Activated T-helper 9 cell treated with anti-CD3 and anti-CD28 coated beads, Interleukin-2, amount 50 U/mL, for 16 hours (primary cell): ENCODE measurements around the gene NDUFC1.
"Not testable (repeated sequence)": the region's sequence is repeated elsewhere in the genome, so short reads cannot be mapped to it uniquely, and the experiment has no call there.

Source experiments
- DNase-seq: peaks from one replicate; pipeline ENCODE4 v3.0.0-alpha.2; 2020; ENCODE audit warnings: low read depth

NDUFC1 gene

DNA sequence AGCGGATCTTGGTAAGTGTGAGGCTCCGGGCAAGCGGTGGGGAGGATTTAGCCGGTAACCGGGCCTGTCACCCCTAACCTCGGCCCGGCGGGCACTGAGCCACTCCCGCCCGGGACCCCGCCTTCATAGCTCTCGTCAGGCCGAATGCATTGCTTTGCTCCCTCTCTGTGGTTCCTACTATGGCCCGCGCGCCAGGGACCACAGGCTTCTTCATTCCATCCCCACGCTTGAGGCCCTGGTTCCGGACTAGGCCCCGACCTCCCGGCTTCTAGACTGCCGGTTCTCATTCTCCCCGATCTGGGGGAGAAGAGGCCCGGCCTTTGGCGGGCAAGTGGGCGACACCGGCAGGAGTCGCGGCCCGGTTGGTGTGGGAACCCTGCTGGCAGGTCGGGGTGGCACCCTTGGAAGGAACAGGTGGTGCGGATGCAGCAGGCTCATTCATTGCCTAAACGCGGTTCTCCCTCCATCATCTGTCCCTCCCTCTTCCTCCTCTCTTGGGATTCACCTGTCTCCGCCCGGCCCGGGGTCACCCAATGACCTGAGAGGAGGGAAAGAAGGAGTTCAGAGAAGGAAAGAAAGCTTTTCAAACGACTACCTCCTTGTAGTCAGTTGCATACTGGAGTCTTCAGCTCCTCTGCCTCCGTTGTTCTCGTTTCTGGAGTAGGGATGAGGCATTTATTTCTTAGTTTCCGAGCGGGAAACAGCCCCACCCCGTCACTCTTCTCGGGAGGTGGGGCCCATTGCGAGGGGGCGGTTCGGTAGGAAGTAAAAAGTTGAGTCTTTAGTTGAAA lies at the start of gene NDUFC1:
Gene NDUFC1, minus strand, starts transcription at position 657 of the 791 bp plus-strand sequence. CDS start 6,679 bp downstream, outside the sequence.
- peak; percentile 58 for DNase-seq

DNA sequence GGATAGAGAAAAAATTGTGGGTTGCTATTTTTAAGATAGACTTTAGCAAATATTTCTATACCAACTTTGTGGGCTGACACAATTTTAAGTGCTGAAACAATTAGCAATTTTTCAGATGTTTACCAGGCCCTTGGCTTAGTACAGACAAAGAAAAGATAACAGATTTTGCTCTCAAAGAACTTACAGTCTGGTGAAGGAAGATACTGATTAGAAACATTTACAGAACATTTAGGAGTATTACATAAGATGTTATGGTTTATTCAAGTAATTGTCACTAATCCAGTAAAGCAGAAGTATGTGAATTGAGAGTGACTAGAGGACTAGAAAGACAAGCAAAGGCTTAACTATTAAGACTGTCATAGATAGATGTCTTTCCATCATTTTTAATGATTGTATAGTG lies 35.3 kb upstream of the NDUFC1 start:
- DNase-seq = no peak

DNA sequence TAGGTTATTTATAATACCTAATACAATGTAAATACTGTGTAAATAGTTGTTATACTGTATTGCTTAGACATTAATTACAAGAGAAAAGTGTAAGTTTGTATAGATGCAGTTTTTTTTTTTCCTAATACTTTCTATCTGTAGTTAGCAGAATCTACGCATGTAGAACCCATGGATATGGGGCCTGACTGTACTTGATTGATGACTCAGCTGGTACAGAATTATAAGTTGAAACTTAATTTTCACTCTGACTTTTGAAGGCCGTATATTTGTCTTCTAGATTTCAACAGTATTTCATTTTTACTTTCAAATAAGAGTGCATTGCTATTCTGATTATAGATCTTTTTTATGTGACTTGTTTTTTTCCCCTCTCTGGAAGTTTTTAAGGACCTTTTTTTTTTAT lies 30.8 kb upstream of the NDUFC1 start:
- DNase-seq = no peak

DNA sequence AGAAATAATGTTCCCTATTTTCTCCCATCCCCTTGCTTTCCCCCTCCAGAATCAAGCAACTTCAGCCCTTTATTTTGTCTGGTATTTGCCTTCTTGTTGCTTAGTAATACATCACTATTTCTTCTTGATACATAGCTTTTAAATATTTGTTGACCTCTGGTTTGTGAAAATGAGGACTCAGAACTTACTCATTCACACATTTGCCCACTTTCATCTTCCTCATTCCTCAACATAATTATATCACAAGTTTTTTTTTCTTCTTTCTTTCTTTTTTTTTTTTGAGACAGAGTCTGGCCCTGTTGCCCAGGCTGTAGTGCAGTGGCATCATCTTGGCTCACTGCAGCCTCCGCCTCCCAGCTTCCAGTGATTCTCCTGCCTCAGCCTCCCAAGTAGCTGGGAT lies 28.9 kb upstream of the NDUFC1 start:
- DNase-seq = no peak

DNA sequence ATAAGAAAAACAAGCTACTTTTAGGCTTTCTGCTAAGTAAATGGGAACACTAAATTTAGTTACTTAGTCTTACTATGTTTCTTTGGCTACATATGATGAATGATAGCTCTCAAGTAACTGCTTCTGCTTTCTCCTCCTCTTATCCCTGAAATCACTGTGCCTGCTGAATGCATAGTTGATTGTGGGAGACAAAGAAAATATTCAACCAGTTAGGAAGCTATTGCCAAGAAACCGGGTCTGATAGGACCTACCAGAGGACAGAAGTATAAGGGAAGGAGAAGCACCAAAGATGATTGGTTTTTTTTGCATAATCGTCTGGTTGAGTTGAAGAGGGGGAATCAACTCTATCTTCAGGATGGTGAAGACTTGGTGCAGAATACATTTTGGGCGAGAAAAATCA lies 28.0 kb upstream of the NDUFC1 start:
- DNase-seq = no peak

DNA sequence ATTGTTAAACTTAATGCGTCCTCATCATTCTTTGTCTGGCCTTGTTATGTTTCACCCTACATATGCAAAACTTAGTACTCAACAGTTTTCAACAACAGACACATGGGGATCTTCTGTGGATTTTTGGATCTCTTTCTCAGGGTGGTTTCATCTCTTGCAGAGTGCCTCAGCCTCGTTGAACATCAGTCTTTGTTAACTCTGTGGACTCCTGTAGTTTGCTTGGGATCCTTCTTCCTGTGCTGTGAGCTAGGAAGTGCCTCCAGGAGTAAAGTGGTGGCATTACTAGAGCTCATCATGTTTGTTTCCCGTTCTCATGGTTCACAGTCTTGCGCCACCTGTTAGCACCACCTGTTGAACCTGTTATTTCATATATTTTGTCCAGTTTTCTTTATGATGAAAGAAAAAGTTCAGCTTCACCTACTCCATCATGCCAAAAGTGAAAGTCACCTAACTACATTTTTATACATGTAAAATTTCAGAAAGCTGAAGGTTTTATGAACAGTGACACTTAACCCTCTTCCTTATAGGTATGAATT lies 27.5 kb upstream of the NDUFC1 start:
- DNase-seq = no peak

DNA sequence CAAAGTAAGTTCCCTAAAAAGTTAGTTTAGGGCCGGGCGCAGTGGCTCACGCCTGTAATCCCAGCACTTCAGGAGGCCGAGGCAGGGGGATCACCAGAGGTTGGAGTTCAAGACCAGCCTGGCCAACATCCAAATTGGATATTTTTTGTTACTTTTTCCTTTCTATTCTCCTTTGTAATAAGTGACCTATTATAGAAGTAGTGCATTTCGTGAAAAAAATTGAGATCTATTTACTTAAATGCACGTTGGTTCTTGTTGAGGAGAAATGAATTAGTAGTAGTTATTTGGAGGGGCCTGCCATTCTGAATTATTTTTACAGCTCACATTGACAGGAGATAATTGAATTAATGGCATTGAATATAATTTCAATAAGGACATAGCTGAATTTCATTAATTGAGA lies 22.3 kb upstream of the NDUFC1 start:
- DNase-seq = no peak

DNA sequence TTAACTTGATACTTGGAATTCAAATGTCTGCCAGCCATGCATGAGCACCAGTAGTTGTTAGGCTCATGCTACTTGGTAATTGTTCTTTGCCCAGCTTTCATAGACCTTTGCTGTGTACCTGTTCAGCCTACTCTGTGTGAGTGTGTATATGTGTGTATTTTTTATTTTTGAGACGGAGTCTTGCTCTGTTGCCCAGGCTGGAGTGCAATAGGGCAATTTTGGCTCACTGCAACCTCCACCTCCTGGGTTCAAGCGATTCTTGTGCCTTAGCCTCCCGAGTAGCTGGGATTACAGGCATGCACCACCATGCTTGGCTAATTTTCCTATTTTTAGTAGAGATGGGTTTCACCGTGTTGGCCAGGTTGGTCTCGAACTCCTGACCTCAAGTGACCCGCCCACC lies 20.3 kb upstream of the NDUFC1 start:
- not testable (repeated sequence) for DNase-seq

DNA sequence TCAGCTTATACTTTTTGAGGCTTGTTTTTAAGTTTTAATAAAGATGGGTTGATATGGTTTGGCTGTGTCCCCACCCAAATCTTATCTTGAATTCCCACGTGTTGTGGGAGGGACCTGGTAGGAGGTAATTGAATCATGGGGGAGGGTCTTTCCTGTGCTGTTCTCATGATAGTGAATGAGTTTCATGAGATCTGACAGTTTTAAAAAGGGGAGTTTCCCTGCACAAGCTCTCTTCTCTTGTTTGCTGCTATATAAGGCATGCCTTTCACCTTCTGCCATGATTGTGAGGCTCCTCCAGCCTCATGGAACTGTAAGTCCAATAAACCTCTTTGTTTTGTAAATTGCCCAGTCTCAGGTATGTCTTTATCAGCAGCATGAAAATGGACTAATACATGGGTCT lies 19.8 kb upstream of the NDUFC1 start:
- DNase-seq = not testable (repeated sequence)

DNA sequence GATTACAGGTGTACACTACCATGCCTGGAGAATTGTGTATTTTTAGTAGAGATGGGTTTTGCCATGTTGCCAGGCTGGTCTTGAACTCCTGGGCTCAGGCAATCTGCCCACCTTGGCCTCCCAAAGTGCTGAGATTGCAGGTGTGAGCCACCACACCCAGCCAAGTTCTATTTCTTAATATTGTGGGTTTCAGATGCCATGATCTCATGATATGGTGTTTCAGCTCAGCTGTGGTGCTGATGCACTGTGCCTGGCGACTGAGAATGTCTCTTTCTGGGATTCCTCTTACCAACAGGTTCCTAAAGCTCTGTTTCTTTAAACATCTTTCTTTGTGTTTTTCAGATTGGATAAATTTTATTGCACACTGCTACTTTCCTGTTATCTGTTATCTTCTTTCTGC lies 17.3 kb upstream of the NDUFC1 start:
- DNase-seq = no peak

DNA sequence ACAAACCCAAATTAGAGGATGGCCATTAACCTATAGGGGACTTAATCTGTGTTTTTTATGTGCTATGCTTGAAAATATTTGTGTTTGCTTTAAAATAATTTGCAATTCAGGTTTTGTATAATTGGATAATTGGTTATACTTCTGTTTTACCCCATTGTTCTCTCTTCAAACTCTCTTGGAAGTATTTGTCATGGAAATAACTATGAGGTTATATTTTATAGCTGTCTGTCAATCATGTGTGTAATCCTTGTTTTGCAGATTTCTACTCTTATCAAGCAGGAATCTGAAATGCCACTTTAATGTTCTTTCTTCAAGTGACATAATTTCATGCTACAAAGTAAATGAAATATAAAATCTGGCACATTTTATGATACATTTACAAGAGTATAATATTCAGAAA lies 15.4 kb upstream of the NDUFC1 start:
- DNase-seq = no peak

DNA sequence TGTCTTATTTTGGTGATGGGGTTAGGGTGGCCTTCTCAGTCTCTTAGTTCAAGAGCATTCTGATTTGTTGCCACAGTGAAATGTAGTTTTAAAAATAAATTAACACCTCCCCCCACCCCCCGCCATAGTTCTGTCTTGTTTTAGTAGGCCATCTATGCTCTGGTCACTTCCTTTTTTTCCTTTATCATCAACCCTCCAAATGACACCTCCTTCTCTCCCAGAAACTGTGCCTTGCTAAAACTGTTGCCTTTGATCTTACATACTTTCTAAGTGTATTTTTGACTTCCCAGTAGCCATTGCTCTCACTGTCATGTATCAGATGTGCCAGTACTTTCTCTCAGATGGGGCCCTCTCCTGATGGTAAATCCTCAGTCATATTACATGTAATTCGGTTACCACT lies 14.5 kb upstream of the NDUFC1 start:
- DNase-seq = no peak

DNA sequence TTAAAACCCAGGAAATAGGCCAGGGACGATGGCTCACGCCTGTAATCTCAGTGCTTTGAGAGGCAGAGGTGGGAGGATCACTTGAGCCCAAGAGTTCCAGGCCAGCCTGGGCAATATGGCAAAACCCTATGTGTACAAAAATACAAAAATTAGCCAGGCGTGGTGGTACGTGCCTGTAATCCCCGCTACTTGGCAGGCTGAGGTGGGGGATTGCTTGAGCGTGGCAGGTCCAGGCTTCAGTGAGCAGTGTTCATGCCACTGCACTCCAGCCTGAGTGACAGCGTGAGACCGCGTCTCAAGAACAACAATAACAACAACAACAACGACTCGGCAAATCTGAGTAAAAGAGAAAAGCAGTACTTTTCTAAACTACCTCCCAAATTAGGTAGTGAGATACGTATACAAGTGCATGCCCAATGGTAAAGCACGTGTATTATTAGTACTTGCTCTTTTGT lies 13.0 kb upstream of the NDUFC1 start:
- no peak for DNase-seq

DNA sequence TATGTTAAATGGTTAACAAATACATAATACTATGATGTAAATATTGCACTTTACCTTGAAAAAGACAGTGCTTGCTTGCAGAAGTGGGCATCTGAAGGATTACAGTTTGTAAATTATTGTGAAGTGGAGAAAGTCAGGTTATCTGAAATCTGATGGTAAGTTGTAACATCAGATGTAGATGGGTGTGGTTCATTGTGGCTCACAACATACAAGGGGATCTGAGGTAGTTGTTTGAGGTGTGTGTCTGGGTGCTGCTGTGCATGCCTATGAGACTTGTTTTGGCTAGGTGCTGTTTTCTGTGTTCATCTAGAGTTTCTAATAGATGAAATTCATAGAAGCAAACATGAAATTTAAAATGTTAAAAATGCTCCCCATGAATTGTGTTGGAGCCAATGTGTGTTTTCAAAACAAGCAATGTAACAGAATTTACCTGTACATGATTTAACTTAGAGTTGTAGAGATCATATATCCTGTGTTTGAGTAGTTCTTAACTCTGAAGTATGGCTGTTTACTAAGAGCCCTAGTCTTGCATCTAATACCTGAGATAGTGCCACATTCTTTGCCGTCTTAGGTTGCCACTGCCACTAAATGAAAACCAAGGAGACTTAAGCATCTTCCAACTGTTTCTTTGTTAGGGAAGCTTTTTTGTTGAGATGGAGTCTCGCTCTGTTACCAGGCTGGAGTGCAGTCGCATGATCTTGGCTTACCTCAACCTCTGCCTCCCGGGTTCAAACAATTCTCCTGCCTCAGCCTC lies 11.9 kb upstream of the NDUFC1 start:
- DNase-seq = no peak

DNA sequence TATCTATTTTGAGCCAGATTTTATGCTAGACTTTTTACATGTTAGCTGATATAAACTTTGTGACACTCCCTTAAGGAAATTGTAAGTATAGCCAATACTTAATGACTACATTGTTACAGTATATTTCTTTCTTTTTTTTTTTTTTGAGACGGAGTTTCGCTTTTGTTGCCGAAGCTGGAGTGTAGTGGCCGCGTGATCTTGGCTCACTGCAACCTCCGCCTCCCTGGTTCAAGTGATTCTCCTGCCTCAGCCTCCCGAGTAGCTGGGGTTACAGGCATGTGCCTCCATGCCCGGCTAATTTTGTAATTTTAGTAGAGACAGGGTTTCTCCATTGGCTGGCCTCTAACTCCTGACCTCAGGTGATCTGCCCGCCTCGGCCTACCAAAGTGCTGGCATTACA lies 11.1 kb upstream of the NDUFC1 start:
- DNase-seq = not testable (repeated sequence)

DNA sequence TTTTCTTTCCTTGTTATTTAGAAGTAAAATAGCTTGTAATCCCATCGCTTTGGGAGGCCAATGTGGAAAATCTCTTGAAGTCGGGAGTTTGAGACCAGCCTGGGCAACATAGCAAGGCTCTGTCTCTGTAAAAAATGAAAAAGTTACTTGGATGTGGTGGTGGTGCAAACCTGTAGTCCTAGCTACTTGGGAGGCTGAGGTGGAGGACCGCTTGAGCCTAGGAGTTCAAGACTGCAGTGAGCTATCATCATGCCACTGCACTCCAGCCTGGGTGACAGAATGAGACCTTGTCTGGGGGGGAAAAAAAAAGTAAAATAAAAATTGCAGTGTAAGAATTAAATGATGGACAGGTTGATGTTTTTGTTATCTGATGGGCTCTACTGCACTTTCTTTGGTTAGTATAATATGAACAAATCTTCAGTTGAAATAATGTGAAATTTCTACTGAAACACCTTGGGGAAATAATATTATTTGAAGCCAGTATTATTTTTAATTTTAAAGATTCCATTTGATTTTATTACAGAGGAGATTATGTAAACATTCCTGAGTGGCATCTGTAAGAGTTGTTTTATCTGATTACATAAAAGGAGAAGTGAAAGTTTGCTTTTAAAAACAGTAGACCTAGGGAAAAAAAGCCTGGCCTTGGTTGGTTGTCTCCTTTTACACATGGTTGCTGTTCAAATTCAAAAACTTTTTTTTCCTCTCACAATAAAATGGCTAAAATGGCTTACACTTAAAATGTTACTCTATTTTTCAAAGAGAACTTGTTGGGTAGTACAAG lies 10.5 kb upstream of the NDUFC1 start:
- DNase-seq = no peak

DNA sequence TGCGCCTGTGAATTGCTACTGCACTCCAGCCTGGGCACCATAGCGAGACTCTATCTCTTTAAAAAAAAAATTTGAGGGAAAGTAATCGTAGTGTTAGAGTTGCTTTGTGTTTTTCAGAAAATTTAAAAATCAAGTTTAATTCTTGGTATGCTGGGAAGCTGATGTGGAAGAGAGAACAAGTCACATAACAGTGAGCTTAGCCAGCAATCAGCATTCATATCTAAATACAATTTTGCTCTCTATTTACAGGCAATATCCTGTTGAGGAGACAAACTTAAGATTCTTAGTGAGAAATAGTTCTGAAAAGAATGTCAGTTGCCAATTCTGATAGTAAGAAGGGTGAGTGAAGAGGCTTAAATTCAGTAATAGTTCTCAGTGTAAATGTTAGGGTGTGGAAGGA lies 9.6 kb upstream of the NDUFC1 start:
- no peak for DNase-seq

DNA sequence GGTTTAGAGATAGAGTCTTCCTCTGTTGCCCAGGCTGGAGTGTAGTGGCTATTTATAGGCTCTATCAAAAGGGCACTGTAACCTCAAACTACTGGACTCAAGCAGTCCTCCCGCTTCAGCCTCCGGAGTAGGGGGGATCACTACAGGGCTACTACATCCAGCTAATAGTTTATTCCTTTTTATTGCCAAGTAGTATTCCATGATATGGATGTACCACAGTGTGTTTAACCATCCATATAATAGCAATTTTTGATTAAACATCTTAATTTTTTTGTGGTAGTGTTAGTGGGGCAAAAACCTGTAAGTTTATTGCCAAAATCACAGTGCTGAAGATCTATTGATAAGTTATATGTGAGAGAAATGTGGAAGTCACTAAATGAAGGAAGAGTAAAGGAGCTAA lies 2.6 kb upstream of the NDUFC1 start:
- DNase-seq = no peak

DNA sequence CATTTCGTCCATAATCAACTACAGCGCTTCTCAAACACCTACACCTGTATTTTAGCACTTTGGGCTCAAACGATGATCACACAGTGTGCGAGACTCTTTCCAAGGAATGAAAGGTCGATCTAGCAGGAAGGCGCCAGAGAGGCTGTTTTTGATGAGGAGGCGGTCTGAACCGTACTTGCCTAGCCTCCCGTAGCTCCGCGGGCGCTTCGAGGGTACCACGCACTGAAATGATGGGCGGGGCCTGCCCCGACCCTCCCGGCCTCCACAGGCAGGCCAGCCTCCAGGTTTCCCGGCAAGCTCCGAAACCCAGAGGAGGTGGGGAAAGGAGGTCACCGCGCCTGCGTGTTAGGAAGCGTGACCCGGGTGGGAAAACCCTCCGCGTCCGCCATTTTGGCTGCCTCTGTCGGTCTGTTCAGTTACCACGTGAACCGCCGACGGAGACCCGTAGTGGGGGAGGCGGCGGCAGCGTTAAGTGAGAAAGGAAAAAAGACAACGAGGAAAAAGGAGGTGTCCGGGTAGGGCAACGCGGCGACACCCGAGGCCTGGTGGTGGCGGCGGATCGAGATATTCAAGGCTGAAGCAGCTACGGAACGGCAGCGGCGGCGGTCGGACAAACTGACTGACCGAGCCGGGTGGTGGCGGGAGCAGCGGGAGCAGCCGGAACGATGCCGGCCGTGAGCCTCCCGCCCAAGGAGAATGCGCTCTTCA lies 1.0 kb downstream of the NDUFC1 start, which contains the start of gene NAA15:
Gene NAA15, plus strand, starts transcription at position 393 of the 708 bp plus-strand sequence. Its CDS starts 273 bp downstream, at position 666.
- peak; percentile 97 for DNase-seq

DNA sequence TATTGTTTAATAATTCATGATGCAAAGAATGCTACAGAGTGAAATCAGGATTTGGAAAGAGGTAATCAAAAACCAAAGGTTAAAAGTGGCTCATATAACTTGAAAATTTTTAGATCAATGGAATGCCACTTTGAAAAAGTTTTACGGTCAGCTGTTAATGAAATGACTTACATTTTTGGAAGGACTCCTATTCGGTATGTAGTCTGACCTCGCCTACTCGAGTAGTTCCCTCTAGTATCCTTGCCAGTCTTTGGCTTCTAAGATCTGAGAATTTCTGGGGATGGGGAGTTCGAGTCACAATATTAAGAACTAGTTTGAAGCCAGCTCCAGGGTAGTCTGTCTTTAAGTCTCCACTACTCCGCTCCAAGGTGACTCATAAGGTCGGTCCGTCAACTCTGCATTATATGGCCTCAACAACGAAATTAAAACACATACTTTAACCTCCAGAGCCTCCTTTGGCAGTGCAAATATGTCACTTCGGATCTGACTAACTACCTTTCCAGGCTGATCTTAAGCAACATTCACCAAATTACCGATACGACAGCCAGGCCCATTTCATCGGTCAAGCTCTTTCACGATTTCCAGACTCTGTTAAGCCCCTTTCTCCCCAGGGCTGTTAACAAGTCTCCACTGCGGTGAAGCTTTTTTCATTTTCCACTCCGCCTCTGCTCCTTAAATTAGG lies 1.7 kb downstream of the NDUFC1 start:
- DNase-seq = no peak

DNA sequence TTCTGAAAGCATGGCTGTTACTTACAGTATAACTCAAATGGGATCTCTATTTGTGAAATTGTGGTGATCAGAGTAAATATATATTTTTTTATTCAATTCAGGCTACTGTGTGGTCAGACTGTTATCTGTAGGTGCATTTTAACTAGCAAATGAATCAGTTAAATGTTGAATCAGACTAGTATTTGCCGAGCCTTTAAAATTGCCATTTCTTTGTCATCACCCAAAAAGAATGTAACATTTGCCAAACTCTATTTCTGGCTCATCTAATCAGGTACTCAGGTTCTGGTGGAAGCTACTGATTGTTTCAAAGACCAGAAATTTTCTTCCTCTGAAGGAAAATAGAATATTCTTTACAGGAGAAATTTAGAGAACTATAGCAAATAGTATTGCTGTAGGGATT lies 2.7 kb downstream of the NDUFC1 start:
- DNase-seq = no peak
